PFSK-1 (cell line): ENCODE results near the gene EFCAB6.

Experiments used
- FOXP2 ChIP-seq: optimal IDR thresholded peaks from 2 replicates; pipeline ENCODE3; 2011; ENCODE audit warnings: borderline replicate concordance, control low read depth, inconsistent platforms; ENCODE audit not compliant: insufficient read depth; ENCODE audit errors: extremely low read length, extremely low read depth
- POLR2AphosphoS5 ChIP-seq: IDR thresholded peaks from 2 replicates; pipeline ENCODE4 v1.6.1; 2012; ENCODE audit warnings: low read depth, mild to moderate bottlenecking, control low read depth, low read length, moderate library complexity
- REST ChIP-seq, 2 experiments: IDR thresholded peaks; 2 replicates each; pipeline versions ENCODE4 v1.6.1 to v1.8.0; 2011 to 2012; ENCODE audit warnings: low read depth in 2 of 2, low read length in 2 of 2, control low read depth in 1 of 2, inconsistent platforms in 1 of 2, mild to moderate bottlenecking in 1 of 2, moderate library complexity in 1 of 2; ENCODE audit not compliant: insufficient read depth in 1 of 2
- SIN3A ChIP-seq: IDR thresholded peaks from 2 replicates; pipeline ENCODE4 v1.6.1; 2012; ENCODE audit warnings: mild to moderate bottlenecking, low read length, moderate library complexity, borderline replicate concordance; ENCODE audit not compliant: insufficient read depth
- TAF1 ChIP-seq: IDR thresholded peaks from 2 replicates; pipeline ENCODE4 v1.6.1; 2012; ENCODE audit warnings: low read length, control low read depth, borderline replicate concordance; ENCODE audit not compliant: insufficient read depth

DNA sequence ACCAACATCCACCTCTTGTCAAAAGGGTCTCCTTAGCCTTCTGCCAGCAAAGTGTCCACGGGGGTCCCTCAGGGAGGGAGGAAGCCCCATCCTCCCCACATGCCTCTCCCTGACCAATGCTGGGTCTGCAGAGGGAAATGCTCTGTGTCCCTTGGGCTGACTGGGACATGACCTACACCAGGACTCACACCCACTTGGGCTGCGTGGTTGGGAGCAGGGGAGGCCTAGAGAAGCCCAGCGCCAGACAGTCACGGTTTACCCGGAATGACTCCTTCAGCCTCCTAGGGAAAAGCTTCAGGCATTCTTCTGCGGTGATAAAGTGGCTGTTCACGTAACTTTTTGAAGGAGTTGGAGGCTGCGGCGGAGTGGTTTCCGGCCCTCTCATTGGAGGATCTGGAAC lies 180.3 kb downstream of the EFCAB6 start:
- no peak for TF ChIP-seq POLR2AphosphoS5
- no peak for TF ChIP-seq SIN3A
- TF ChIP-seq REST (IDR thresholded peaks at IDR 0.05; ENCODE audit: insufficient read depth in 1 of 2, low read depth in 2 of 2, low read length in 2 of 2), result no peak
- no peak for TF ChIP-seq TAF1
- TF ChIP-seq FOXP2, result no peak
